ENCODE data around the gene KCNH1.

KCNH1 gene

GRCh38 chr1:210800756-210801155 lies 333.2 kb downstream of the KCNH1 start:
- DNase-seq (ENCODE audit: low read depth in 2 of 2): no peak

GRCh38 chr1:210800301-210800700 lies 333.6 kb downstream of the KCNH1 start:
- DNase-seq (ENCODE audit: low read depth in 2 of 2): no peak

GRCh38 chr1:210797422-210797821 lies 336.5 kb downstream of the KCNH1 start:
- no peak for DNase-seq (ENCODE audit: low read depth in 2 of 2)

- no peak for DNase-seq (ENCODE audit: low read depth in 2 of 2)
Measured at GRCh38 chr1:210796421-210796820, 337.5 kb downstream of the KCNH1 start.

- no peak for DNase-seq (ENCODE audit: low read depth in 2 of 2)
Measured at GRCh38 chr1:210794445-210794844, 339.5 kb downstream of the KCNH1 start.

- no peak for DNase-seq (ENCODE audit: low read depth in 2 of 2)
Measured at GRCh38 chr1:210792250-210793102, 341.5 kb downstream of the KCNH1 start.

GRCh38 chr1:210790196-210790595 lies 343.8 kb downstream of the KCNH1 start:
- DNase-seq (ENCODE audit: low read depth in 2 of 2): no peak

- no peak for DNase-seq (ENCODE audit: low read depth in 2 of 2)
Measured at GRCh38 chr1:210787800-210788199, 346.1 kb downstream of the KCNH1 start.

- no peak for DNase-seq (ENCODE audit: low read depth in 2 of 2)
Measured at GRCh38 chr1:210786546-210786945, 347.4 kb downstream of the KCNH1 start.

GRCh38 chr1:210783925-210784324 lies 350.0 kb downstream of the KCNH1 start:
- DNase-seq (ENCODE audit: low read depth in 2 of 2): no peak

- DNase-seq (ENCODE audit: low read depth in 2 of 2): no peak
Measured at GRCh38 chr1:210781652-210782051, 352.3 kb downstream of the KCNH1 start.

- no peak for DNase-seq (ENCODE audit: low read depth in 2 of 2)
Measured at GRCh38 chr1:210779269-210779668, 354.7 kb downstream of the KCNH1 start.

- DNase-seq (ENCODE audit: low read depth in 2 of 2): no peak
Measured at GRCh38 chr1:210777914-210778313, 356.0 kb downstream of the KCNH1 start.

GRCh38 chr1:210776712-210777111 lies 357.2 kb downstream of the KCNH1 start:
- no peak for DNase-seq (ENCODE audit: low read depth in 2 of 2)

- DNase-seq (ENCODE audit: low read depth in 2 of 2): no peak
Measured at GRCh38 chr1:210775289-210775688, 358.7 kb downstream of the KCNH1 start.

GRCh38 chr1:210773450-210773849 lies 360.5 kb downstream of the KCNH1 start:
- DNase-seq (ENCODE audit: low read depth in 2 of 2): no peak

GRCh38 chr1:210771131-210771530 lies 362.8 kb downstream of the KCNH1 start:
- no peak for DNase-seq (ENCODE audit: low read depth in 2 of 2)

GRCh38 chr1:210770396-210770984 lies 363.5 kb downstream of the KCNH1 start:
- DNase-seq (ENCODE audit: low read depth in 2 of 2): no peak

GRCh38 chr1:210769473-210769872 lies 364.5 kb downstream of the KCNH1 start:
- no peak for DNase-seq (ENCODE audit: low read depth in 2 of 2)

GRCh38 chr1:210764536-210764935 lies 369.4 kb downstream of the KCNH1 start:
- DNase-seq (ENCODE audit: low read depth in 2 of 2): no peak

GRCh38 chr1:210758761-210759160 lies 375.2 kb downstream of the KCNH1 start:
- DNase-seq (ENCODE audit: low read depth in 2 of 2): no peak

GRCh38 chr1:210758261-210758660 lies 375.7 kb downstream of the KCNH1 start:
- DNase-seq (ENCODE audit: low read depth in 2 of 2): no peak

- DNase-seq (ENCODE audit: low read depth in 2 of 2): no peak
Measured at GRCh38 chr1:210757677-210758076, 376.3 kb downstream of the KCNH1 start.
